GM18861 (cell line): ENCODE measurements around the gene USP6.
"Not testable (repeated sequence)": the region's sequence is repeated elsewhere in the genome, so short reads cannot be mapped to it uniquely, and the experiment has no call there.

Experiments
- ATAC-seq: cut with Tn5 transposase; IDR thresholded peaks from one replicate; pipeline ENCODE4 v1.9.1; 2021; ENCODE audit not compliant: unreplicated experiment

USP6 gene

GRCh38 chr17:5183410-5183793 is 67.6 kb downstream of the USP6 start:
- ATAC-seq = no peak

- ATAC-seq = no peak
Measured at GRCh38 chr17:5184288-5184687, 68.5 kb downstream of the USP6 start.

DNA sequence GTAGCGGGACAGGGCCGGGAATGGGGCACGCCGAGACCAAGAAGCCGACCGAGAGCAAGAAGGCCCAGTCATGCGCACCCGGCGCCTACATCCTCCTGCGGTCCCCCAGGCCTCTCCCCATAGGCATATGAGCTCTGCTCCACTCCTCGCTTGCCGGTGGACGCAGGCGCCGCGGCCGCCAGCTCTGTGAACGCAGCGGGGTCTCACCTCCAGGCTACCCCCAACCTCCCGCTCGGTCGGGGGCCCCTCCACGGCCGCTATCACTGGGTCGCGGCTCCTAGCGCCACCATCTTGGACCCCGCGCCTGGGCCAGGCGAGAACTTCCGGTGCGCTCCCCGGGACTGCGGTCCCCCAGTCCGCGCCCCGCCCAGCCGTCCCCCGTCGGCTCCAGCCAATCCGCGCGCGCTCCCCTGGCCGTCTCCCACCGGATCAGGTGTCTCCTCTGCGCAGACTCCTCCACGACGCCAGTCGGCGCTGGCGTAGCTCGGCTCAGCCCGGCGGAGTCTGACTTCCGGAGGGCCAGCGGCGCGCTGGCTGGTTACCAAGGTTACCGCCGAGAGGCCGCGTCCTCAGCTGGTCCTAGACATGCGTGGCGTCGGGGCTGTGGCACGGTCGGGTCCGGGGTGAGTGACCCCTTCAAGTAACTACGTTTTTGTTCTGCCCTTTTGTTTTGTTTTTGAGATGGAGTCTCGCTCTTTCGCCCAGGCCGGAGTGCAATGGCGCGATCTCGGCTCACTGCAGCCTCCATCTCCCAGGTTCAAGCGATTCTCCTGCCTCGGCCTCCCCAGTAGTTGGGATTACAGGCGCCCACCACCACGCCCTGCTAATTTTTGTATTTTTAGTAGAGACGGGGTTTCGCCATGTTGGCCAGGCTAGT is 75.9 kb downstream of the USP6 start, which contains the start of gene ZNF594:
Gene ZNF594 (minus strand): TSS at position 328 of the 877 bp plus-strand sequence. CDS start 7,612 bp downstream, outside the sequence.
- peak; percentile 91 for ATAC-seq

DNA sequence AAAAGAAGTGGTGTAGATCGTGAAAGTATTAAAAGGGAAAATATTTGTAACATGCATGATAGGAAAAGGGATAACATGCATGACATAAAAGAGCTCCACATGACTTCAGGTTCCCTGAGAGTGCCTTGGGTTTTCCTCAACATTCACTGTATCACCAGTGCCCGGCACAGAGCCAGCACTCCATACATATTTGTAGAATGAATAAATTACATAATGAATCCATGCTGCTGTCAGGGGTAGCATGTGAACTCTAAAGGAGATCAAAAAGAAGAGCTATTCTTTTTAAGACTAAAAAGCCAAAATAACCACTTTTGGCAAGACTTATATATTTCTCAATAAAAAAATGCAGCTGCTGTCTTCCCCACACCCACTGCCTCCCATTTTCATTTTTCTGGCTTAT is 78.5 kb downstream of the USP6 start:
- no peak for ATAC-seq

DNA sequence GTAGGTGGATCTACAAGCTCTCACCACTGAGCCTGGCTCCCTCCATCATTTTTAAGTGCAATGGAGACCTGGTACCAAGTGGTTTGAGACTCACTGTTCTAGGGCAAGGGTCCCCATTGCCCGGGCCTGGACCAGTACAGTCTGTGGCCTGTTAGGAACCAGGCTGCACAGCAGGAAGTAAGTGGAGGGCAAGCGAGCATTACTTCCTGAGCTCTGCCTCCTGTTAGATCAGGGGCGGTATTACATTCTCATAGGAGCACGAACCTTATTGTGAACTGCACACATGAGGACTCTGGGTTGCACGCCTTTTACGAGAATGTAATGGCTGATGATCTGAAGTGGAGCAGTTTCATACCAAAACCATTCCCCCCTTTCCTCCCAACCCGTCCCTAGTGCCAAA is 82.6 kb downstream of the USP6 start:
- ATAC-seq = no peak

DNA sequence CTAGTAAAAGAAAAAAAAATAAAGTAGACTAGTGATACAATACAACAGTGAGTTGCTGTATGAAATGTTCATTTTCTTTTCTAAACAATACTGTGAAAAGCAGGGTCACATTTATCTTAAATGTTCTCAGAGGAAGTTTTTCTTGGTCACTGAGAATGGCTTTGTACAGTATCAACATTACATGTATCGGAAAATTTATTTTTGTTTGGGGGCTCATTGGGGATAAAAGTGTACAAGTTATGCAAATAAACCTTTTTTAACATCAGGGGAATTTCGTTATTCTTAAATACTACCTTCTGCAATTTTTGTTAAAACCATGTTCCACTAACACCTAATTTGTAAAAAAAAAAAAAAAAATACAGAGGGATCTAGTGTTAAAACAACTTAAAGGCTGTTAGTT is 84.5 kb downstream of the USP6 start:
- ATAC-seq = no peak

- ATAC-seq = no peak
Measured at GRCh38 chr17:5201011-5201410, 85.2 kb downstream of the USP6 start.

GRCh38 chr17:5203178-5203907 is 87.5 kb downstream of the USP6 start:
- no peak for ATAC-seq

DNA sequence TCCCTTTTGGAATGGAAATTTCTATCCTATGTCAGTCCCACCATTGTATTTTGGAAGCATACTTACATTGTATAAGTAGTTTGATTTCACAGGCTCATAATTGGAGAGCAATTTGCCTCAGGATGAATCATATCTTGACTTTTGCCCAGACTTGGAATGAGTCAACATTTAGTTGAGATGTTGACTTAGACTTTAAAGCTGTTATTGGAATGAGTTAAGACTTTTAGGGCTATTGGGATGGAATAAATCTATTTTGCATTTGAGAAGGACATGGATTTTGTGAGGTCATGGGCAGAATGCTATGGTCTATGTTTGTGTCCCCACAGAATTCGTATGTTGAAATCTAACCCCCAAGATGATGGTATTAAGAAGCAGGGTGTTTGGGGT is 88.1 kb downstream of the USP6 start:
- ATAC-seq = no peak

DNA sequence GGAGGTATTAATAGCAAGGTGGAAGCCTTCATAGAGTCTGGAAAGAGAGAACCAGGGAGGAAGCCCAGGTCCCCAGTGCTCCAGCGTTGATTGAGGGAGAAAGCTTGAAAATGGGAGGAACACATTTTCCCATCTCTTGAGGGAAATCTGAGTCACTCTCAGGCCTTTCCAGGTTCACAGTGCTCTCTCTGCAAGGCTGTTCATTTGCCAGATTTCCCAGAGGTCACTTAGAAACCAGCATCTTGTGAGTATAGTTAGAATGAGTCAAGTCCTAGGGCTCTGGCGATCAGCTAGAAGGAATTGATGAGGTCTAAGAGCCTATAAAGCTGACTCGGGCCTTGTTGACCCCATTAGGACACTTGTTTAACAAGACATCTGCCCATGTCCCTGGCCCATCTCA is 93.6 kb downstream of the USP6 start:
- no peak for ATAC-seq

GRCh38 chr17:5210091-5210490 is 94.3 kb downstream of the USP6 start:
- no peak for ATAC-seq

DNA sequence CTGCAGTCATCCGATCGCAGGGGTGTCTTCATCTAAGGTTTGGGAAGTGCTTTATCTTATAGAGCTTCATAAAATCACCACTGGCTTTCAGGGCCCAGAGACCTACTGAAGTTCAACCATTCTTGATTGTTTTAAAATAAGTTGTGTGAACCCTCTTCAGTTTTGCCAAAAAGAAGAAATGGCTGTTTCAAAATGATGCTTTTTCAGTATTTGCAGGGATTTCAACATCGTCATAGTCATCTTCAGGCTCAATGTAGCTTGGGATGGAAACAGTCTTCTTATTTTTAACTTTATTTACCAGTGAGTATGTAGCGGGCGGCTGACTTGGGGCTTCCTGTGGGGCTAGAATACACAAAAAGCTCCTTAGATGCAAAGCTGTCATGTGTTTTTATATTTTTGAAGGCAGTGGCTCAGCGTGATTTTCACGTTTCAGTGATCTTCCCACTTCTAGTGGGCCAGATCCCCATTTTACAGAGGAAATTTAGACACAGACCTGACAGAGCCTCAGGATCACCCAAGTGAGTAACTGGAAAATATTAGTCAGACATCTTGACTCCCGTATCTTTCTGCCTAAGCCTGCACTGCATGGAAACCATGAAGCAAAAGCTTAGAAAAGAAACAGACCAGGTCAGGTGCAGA is 94.9 kb downstream of the USP6 start:
- ATAC-seq = no peak

DNA sequence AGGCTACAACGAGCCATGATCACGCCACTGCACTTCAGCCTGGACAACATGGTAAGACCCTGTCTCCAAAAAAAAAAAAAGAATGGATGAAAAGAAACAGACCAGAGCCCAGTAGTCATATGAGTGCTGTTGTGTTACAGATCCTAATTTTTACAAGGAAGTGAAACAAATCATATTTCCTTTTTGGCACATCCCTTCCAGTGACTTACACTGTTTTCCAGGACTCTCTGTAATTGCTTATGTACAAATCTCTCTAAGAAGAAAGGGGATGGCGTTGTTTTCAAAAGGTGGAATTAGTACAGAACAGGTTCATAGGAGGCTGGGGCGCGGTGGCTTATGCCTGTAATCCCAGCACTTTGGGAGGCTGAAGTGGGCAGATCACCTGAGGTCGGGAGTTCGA is 95.6 kb downstream of the USP6 start:
- ATAC-seq = no peak

GRCh38 chr17:5217562-5217961 is 101.7 kb downstream of the USP6 start:
- ATAC-seq = not testable (repeated sequence)

- ATAC-seq = no peak
Measured at GRCh38 chr17:5219536-5219935, 103.7 kb downstream of the USP6 start.

DNA sequence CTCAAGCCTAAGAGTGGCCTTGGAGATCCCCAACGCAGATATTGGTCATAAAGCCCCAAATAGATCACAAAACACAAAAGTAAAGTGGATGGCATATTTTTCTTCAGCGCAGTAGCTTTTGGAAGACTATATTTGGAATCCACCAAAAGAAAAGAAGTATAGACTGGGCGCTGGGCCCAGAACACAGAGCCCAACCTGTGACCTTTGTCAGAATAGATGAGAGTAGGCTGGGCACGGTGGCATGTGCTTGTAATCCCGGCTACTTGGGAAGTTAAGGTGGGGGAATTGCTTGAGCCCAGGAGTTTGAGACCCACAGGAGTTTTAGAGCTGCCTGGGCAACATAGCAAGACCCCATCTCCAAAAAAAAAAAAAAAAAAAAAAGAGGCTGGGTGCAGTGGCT is 104.2 kb downstream of the USP6 start:
- no peak for ATAC-seq

GRCh38 chr17:5221912-5222311 is 106.1 kb downstream of the USP6 start:
- not testable (repeated sequence) for ATAC-seq
